IPS-20b (cell line): Measurements from ENCODE around the gene MYL7.
"Not testable (repeated sequence)": the region's sequence is repeated elsewhere in the genome, so short reads cannot be mapped to it uniquely, and the experiment has no call there.

Experiments used
- H3K27ac ChIP-seq: one replicate; pipeline ENCODE4 v1.5.1; 2013; ENCODE audit warnings: low read length
- H3K27me3 ChIP-seq: 2 replicates; pipeline ENCODE4 v1.6.1; 2013; ENCODE audit warnings: mild to moderate bottlenecking, low read length, inconsistent platforms; ENCODE audit not compliant: insufficient read depth
- H3K36me3 ChIP-seq: 2 replicates; pipeline ENCODE4 v1.6.1; 2013; ENCODE audit warnings: low read depth, mild to moderate bottlenecking, inconsistent platforms, low read length, moderate library complexity; ENCODE audit not compliant: insufficient read depth
- H3K4me1 ChIP-seq: 2 replicates; pipeline ENCODE4 v1.6.1; 2013; ENCODE audit warnings: mild to moderate bottlenecking, control low read depth, inconsistent platforms, low read length, moderate library complexity; ENCODE audit not compliant: insufficient read depth
- H3K4me3 ChIP-seq: 2 replicates; pipeline ENCODE4 v1.5.1; 2013; ENCODE audit warnings: mild to moderate bottlenecking, low read length, inconsistent platforms
- H3K9ac ChIP-seq: 2 replicates; pipeline ENCODE4 v1.6.1; 2013; ENCODE audit warnings: low read depth, mild to moderate bottlenecking, inconsistent platforms, low read length, moderate library complexity
- H3K9me3 ChIP-seq: 2 replicates; pipeline ENCODE4 v1.6.1; 2013; ENCODE audit warnings: mild to moderate bottlenecking, low read depth, low read length, inconsistent platforms; ENCODE audit not compliant: insufficient read depth

The MYL7 gene

DNA sequence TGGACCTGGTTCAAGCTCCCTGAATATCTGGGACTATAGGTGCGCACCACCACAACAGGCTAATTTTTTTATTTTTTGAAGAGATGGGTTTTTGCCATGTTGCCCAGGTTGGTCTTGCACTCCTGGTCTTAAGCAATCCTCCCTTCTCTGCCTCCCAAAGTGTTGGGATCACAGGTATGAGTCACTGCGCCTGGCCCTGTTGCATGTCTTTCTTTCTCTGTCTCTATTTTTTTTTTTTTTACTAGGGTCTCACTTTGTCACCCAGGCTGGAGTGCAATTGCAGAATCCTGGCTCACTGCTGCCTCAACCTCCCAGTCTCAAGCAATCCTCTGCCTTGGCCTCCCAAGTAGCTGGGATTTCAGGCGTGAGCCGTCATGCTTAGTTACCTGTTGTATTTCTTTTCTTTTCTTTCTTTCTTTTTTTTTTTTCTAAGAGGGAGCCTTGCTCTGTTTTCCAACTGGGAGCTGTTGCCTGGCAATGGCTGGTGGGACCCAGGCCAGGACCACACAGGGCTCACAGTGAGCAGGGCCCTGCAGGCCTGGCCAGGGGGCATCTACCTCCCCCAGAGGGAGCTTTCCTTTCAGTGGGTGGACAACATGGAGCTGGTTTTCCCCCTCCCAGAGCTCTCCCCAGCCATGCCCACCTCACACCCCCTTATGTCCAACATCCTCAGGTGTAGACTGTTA, 6.0 kb downstream of the MYL7 start:
- H3K4me3 ChIP-seq, result no peak overlapping the region
- peaks cover 4% of the 10 kb centered on the region; the same call in 1 of the 2 replicates for H3K4me1 ChIP-seq
- H3K9ac ChIP-seq, result no peak overlapping the region
- H3K9me3 ChIP-seq, result no peaks in the 10 kb centered on the region
- H3K27me3 ChIP-seq, result peaks cover 6% of the 10 kb centered on the region; the same call in 1 of the 2 replicates
- no peak overlapping the region for H3K27ac ChIP-seq
- H3K36me3 ChIP-seq, result no peaks in the 10 kb centered on the region

DNA sequence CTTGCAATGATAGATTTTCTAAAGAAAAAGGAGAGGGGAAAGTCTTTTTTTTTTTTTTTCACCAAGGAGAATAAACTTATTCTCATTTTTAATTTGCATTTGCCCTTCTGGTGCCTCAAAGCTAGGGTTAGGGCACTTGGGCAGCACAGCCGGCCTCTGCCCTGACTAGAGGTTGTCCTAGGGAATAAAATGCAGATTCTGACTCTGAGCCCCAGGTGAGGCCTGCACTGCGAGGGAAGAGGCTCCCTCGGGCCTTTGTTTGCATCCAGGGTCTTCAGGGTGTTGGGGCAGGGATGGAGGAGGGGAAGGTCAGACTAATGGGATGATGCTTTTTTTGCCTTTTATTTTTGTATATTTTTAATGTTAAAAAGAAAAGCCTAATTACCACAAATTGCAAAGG, 7.8 kb downstream of the MYL7 start:
- H3K9ac ChIP-seq, result no peak overlapping the region
- peaks cover 6% of the 10 kb centered on the region; the same call in 1 of the 2 replicates for H3K27me3 ChIP-seq
- H3K9me3 ChIP-seq, result no peaks in the 10 kb centered on the region
- H3K4me1 ChIP-seq, result peaks cover 4% of the 10 kb centered on the region; the same call in 1 of the 2 replicates
- no peaks in the 10 kb centered on the region for H3K36me3 ChIP-seq
- no peak overlapping the region for H3K4me3 ChIP-seq
- no peak overlapping the region for H3K27ac ChIP-seq

DNA sequence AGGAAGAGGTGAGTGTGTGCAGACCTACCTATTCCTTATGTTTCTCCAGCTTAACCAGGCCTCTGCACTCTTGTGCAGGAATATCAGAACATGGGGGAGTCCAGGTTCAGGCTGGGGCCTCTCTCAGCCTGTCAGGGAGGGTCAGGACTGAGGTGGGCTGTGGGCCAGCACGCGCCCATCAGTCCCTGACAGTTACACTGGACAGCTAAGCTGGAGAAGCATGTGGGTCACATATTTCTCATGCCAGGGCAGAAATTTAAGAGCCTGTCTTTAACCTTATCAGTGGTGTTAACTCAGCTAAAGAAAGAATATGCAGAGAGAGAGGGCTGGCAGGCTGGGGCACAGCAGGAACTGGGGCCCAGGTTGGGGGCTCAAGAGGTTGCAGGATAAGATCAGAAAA, 9.1 kb downstream of the MYL7 start:
- Histone ChIP-seq H3K4me3 (no peak overlapping the region), H3K9ac (no peak overlapping the region), H3K27me3 (peaks cover 6% of the 10 kb centered on the region; the same call in 1 of the 2 replicates), H3K4me1 (peaks cover 4% of the 10 kb centered on the region; the same call in 1 of the 2 replicates), H3K9me3 (no peaks in the 10 kb centered on the region), H3K36me3 (no peaks in the 10 kb centered on the region), H3K27ac (no peak overlapping the region)

DNA sequence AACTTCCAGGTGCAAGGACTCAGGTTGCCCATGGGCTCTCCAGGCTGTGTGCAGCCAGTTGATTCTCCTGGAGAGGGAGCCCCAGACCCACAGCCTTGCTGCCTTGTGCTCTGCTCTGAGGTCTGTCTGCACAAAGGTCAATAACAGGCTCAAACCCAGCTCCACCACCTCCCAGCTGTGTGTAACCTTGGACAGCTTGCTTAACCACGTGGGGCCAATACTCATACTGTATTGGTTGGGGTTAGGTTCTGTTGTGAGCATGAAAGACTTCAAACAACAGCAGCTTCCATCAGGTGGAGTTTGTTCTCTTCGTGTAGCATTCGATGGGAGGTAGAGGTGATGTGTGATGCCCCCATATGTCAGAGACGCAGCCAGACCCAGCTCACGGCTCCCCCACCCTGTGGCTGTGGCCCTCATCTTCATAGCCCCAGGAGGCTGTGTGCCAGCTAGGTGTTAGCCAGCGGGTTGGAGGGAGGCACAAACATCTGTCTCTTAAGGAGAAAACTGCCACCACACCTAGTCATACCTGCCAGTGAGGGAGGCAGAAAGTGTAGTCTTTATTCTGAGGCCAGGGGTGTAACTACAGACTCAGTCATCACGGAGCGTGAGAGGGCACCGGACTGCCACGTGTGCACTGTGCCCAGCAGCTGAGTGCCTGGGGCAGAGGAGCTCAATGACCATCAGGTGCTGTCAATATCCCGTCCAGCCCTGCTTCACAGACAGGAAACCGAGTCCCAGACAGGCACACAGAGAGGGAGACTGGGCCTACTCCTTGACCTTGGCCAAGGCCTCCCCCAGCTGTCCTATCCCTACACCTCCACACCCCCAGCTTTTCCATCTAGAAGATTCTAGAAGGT, 9.7 kb downstream of the MYL7 start:
- Histone ChIP-seq H3K9ac (no peak overlapping the region), H3K36me3 (no peaks in the 10 kb centered on the region), H3K9me3 (no peaks in the 10 kb centered on the region), H3K27ac (no peak overlapping the region), H3K4me1 (peaks cover 4% of the 10 kb centered on the region; the same call in 1 of the 2 replicates), H3K27me3 (peaks cover 6% of the 10 kb centered on the region; the same call in 1 of the 2 replicates), H3K4me3 (no peak overlapping the region)

DNA sequence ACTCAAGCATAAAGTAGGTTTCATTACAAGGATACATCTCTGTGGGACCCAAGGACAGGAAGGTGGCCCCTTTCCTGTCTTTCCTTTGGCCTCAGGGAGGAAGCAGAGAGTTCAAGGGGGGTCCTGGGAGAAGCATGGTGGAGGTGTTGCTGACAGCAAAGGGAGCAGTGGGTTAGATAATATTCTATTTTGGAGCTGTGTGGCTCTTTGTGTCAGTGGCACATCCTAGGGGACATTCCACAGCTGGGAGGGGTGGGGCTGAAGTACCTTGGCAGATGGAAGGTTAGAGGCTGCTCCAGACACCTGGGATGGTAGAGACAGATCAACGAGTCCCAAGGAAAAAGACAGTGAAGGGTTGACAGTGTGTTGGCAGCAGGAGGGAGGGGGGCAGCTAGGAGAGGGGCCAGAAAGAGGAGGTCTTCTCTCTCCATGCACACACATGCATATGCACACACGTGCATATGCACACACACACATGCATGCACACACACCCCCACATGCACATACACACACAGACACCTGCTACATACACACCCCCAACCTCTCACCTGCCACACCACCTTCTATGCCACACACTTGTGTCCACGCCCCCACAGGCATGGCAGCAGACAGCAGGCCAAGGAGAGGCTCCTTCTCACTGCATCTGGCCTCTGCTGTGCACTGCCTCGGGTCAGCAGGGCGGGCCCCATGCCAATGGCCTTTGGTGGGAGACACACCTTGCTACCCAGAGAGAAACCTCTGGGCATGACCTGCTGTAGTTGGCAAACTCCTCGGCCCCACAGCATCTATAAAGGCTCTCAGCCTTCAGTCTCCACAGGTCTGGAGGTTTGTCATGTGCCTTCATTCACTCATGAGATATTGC, 12.2 kb downstream of the MYL7 start:
- Histone ChIP-seq H3K27ac (no peak overlapping the region), H3K4me1 (peaks cover 4% of the 10 kb centered on the region; the same call in 1 of the 2 replicates), H3K9ac (no peak overlapping the region), H3K36me3 (no peaks in the 10 kb centered on the region), H3K4me3 (no peak overlapping the region), H3K27me3 (peaks cover 14% of the 10 kb centered on the region; the same call in 1 of the 2 replicates), H3K9me3 (no peaks in the 10 kb centered on the region)

DNA sequence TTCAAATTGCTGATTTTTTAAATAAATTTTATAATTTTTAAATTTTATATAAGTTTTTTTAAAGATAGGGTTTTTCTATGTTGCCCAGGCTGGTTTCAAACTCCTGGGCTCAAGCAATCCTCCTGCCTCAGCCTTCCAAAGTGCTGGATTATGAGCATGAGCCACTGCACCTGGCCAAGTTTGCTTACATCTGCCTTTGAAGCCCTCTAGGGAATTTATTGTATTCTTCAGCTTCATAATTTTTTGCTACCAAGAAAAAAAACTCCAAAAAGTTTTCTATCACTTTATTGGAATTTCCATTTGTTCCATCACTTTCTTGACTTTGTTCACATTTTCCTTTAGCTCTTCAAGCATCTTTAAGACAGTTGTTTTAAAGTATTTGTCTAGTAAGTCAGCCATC, 14.0 kb downstream of the MYL7 start:
- H3K27ac ChIP-seq, result no peak overlapping the region
- H3K27me3 ChIP-seq, result peaks cover 11% of the 10 kb centered on the region; the same call in 1 of the 2 replicates
- no peak overlapping the region for H3K9ac ChIP-seq
- H3K9me3 ChIP-seq, result no peaks in the 10 kb centered on the region
- no peaks in the 10 kb centered on the region for H3K4me1 ChIP-seq
- H3K36me3 ChIP-seq, result no peaks in the 10 kb centered on the region
- no peak overlapping the region for H3K4me3 ChIP-seq

DNA sequence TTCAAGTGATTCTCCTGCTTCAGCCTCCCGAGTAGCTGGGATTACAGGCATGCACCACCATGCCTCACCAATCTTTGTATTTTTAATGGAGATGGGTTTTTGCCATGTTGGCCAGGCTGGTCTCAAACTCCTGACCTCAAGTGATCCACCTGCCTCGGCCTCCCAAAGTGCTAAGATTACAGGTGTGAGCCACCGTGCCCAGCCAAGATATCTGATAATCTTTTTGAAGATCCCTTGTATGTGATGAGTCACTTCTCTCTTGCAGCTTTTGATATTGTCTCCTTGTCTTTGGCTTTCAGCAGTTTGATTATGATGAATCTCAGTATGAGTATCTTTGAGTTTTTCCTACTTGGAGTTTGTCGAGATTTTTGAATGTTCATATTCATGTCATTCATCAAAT, 14.6 kb downstream of the MYL7 start:
- not testable (repeated sequence) for H3K4me3 ChIP-seq, H3K27ac ChIP-seq, H3K36me3 ChIP-seq, H3K9ac ChIP-seq, H3K9me3 ChIP-seq, H3K27me3 ChIP-seq, H3K4me1 ChIP-seq

DNA sequence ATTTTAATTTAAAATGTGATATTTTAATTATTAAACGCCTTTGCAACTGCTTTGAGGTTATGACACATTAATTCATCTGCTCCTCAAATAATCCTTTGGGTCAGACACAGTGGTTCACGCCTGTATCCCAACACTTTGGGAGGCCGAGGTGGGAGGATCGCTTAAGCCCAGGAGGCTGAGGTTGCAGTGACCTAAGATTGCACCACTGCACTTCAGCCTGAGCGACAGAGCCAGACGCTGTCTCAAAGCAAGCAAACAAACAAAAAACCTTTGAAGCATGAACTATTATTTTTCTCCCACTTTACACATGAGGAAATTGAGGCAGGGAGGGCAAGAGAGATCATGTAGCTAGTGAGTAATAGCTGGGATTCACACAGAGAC, 16.3 kb downstream of the MYL7 start:
- peaks cover 22% of the 10 kb centered on the region for H3K36me3 ChIP-seq
- H3K9me3 ChIP-seq, result no peaks in the 10 kb centered on the region
- H3K9ac ChIP-seq, result no peak overlapping the region
- no peaks in the 10 kb centered on the region for H3K4me1 ChIP-seq
- H3K27ac ChIP-seq, result no peak overlapping the region
- peaks cover 8% of the 10 kb centered on the region; the same call in 1 of the 2 replicates for H3K27me3 ChIP-seq
- no peak overlapping the region for H3K4me3 ChIP-seq

DNA sequence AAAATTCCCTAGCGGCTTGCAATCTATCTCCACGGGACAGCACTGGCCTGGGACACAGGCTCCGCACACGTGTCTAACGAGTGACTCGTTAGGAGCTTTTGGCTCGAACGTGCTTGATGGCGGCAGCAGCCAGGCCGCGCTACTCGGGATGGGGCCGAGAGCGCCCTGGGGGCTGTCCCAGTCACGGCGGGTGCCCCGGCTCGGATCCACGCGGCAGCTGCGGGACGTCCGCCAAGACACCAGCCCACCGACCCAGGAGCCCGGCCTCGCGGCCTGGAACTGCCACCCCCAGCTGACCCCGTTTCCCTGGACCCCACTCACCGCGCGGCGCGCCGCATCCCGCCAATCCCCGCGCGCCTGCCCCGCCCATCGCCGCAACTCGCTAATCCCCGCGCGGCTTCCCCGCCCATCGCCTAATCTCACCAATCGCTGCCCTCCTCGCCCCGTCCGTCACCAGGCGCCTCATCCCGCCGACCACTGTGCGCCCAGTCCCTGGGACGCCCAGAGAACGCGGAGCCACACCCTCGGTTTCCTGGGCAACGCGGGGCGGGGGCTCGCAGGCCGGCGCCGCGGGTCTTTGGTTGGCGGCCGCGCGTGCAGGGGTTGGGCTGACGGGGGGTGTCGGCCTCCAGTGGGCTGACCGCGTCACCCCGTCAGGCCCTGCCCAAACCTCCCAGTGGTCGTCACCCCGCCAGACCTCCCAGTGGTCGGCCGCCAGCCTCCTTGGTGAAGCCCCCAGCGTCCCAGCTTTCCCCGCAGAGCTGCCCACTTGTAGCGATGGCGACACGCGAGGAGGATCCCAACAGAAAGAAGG, 17.7 kb downstream of the MYL7 start, which contains the start of gene POLD2:
POLD2 (minus strand) TSS at position 359 of the 814 bp plus-strand sequence. CDS start 1,495 bp downstream, outside the sequence.
- no peak within 1 kb of the TSS for H3K27ac ChIP-seq
- peaks cover 34% of the 10 kb centered on the region for H3K36me3 ChIP-seq
- H3K9me3 ChIP-seq, result no peaks in the 10 kb centered on the region
- peak within 1 kb of the TSS; percentile 85 for H3K9ac ChIP-seq
- peak within 1 kb of the TSS; percentile 77 for H3K4me3 ChIP-seq
- no peaks in the 10 kb centered on the region for H3K4me1 ChIP-seq
- peaks cover 8% of the 10 kb centered on the region; the same call in 1 of the 2 replicates for H3K27me3 ChIP-seq

DNA sequence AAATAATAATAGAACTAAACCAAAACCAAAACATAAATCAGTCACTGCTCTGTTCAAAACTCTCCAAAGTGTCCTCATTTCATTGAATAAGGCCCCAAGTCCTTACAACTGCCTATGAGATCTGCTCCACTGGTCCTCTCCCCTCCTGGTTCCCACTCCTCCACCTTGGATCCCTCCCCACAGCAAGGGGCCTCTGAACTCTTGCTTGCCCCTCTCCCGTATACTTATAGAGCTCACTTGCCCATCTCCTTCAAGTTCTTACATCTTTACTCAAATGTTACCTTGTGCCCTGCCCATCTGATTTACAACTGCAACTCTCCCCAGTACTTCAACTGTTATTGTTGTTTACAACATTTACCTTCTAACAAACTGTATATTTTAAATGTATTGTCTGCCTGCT, 18.6 kb downstream of the MYL7 start:
- H3K9me3 ChIP-seq, result no peaks in the 10 kb centered on the region
- H3K4me1 ChIP-seq, result no peaks in the 10 kb centered on the region
- peaks cover 43% of the 10 kb centered on the region for H3K36me3 ChIP-seq
- peak overlapping the region; percentile 77 for H3K4me3 ChIP-seq
- no peak overlapping the region for H3K27ac ChIP-seq
- H3K27me3 ChIP-seq, result peaks cover 8% of the 10 kb centered on the region; the same call in 1 of the 2 replicates
- peak overlapping the region; percentile 85; the same call in 1 of the 2 replicates for H3K9ac ChIP-seq
